ENCODE results near the gene KDM4C.

Gene KDM4C

GRCh38 chr9:7115606-7116005 lies 357.8 kb downstream of the KDM4C start:
- DNase-seq: no peak

GRCh38 chr9:7117676-7118561 lies 360.1 kb downstream of the KDM4C start:
- DNase-seq: peak; percentile 27

DNA sequence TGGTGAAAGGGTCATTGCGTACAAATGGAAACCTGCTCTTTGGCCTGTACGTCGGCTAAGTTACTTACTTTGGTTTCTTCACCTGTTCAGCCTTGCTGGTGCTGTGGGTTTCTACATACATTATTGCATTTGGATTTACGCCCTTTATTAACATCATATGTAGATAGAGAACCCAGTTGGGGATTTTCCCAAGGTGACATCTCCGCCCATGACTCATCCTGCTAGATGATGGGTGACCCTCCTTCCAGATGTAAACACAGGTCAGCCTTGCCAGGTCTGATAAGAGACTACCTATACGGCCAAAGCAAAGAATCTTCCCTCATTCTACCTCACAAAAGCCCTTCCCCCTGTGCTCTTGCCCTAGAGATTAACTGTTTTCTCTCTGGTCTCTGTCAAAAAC lies 360.9 kb downstream of the KDM4C start:
- no peak for DNase-seq

DNA sequence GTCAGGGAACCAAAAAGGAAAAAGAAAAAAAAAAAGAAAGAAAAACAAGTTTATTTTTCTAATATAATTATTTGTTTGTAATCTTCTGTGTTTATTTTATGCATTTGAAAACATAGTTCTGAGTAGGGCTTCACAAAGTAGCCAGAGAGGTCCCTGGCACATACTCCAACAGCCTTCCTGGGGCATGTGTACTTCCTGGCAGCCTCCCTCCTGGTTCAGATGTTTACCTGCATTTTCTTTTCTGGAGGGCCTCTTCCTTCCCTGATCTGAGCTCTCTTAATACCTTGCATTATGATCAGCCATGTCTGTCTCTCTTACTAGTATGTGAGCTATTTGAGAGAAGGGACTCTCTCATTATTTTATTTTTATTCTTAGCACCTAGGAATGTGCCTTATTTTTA lies 361.8 kb downstream of the KDM4C start:
- DNase-seq: no peak

- no peak for DNase-seq
Observed at GRCh38 chr9:7121055-7121454, 363.3 kb downstream of the KDM4C start.

- no peak for DNase-seq
Observed at GRCh38 chr9:7121664-7122063, 363.9 kb downstream of the KDM4C start.

DNA sequence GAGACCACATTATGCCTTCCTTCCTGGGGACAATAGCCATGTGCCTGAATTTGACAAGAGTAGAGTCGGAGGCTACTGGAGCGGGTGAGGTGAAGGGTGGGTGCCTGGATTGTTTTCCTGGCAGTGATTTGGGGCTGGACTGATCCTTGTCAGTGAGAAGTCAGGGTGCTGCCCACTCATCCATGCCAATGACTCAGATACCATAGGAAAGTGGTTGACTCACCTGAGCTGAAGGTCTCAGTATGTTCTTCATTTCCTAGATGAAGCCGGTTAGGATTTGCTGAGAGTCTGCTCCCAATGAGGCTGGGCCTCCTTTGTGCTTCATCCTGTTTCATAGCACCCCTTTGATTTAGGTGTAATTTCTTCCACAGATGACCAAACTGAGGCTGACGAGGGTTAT lies 366.0 kb downstream of the KDM4C start:
- DNase-seq: no peak

GRCh38 chr9:7125231-7125630 lies 367.5 kb downstream of the KDM4C start:
- DNase-seq: no peak

DNA sequence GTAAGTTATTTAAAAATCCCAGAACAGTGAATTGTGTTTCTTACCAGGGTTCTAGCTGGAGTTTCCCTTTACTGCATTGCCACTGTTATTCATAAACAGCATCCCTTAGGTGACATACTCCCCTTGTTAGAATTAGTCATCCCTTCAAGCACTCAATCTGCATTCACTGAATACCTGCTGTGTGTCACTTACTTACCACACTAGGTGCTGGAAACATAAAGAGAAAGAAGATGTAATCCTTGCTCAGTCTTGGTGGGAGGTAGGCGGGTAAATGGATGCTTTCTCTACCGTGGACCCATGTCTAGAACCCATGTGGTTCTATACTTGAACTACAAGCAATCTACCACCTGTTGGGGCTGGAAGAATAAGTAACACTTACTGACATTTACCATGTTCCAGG lies 371.6 kb downstream of the KDM4C start:
- DNase-seq: no peak

DNA sequence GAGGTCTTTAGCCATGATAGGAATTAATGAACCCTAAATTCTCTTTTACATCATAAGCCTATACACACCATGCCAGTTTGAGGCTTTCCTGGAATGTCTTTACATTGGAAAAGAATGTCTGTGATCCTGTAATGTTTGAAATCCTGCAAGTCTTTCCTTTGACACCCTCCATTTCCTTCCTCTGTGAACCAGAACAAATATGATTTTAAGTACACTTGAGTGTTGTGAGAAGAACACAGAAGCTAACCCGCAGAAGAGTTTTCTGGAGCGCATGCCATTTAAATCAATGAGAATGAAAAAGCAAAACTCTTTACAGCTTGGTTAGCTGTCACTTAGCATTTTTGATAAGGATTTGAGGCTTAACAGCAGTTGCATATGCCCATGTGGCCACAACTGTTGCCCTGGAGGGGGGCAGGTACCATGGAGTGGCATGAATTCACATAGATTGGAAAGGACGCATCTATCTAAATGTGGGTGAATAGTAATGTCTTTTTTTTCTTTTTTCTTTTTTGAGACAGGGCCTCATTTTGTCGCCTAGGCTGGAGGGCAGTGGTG lies 372.6 kb downstream of the KDM4C start:
- DNase-seq: peak; percentile 60

GRCh38 chr9:7132605-7133004 lies 374.8 kb downstream of the KDM4C start:
- DNase-seq: no peak

- DNase-seq: no peak
Observed at GRCh38 chr9:7135735-7136134, 378.0 kb downstream of the KDM4C start.

- DNase-seq: no peak
Observed at GRCh38 chr9:7137040-7137439, 379.3 kb downstream of the KDM4C start.

DNA sequence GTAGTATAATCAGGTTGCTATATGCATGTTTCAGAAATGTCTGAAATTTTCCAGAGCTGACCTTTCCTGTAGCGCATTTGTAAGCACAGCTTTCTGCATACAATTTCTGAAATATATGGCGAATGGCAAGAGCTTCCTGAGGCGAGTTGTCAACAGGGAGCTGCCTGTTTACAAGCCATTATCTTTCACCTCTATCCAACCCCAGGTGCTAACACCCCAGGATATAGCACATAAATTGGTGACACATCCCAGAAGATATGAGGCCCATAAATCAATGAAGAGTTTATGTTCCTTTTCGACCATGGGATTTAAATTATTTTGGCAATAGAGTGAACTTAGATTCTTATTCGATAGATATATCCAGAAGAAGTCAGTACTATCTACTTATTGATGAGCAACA lies 379.8 kb downstream of the KDM4C start:
- DNase-seq: no peak

DNA sequence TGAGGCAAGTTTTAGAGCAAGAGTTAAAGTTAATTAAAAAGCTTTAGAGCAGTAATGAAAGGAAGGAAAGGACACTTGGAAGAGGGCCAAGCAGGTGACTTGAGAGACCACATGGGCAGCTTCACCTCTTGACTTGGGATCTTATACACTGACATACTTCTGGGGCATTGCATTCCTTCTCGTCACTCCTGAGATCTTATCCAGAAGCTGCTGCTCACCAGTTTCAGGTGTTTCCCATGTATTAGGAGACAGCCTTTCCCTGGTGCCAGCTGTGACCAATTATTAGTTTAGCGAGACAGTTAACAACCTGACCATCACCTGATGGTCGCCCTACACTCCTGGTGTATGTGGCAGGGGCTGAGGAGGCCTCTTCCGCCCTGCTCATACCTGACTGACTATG lies 382.1 kb downstream of the KDM4C start:
- peak; percentile 17 for DNase-seq

DNA sequence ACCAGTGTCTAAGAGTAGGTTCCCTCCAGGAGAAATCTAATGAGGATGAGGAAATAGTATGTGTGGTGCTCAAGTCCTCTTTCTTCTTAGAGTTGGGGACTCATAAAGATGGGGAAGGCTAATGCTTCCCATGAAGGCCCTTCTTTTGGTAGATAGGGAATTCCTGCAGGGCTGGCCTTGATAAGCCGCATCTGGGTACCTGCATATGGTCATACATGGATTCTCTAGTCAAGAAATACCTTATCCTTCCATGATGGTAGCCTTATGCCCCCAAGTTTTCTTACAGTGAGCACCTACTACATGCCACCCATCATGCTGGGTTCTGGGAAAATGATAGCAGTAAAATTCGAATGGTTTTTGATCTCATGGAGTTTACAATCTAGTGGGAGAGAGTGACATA lies 382.6 kb downstream of the KDM4C start:
- DNase-seq: no peak

- DNase-seq: no peak
Observed at GRCh38 chr9:7143645-7144200, 385.9 kb downstream of the KDM4C start.

DNA sequence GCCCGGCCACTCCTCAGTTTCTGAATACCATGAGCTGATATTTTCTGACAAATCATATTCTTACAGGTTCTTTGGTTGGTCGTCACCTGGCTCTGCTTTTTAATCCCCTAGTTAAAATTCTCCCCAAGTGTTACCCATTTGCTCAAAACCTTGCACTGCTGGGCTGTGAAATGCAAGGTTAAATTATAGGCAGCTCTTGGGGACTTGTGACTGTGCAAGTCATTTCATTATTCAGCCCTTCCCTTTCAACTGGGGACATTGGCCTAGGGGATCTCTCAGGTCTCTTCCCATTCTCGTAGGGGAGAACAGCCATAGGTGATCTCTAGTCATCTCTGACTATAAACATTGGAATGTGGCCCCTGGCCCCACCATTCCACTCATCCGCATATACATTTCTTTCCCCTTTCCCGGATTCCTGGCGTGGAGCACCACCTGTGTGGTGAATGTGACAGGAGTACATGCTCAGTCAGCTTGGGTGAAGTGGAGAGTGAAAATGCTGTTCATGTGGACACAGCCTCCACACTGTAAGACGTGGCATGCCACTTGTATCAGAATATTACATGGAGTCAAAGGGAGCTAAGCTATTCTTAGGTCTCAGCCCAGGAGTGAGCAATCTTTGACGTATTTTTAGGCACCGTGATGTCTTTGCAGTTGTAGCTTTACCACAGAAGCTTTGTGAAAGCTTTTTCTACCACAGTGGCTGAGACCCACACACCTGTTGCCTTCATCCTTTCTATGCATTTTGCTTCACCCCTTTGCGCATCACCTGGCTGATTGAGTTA lies 386.7 kb downstream of the KDM4C start:
- no peak for DNase-seq

- peak; percentile 91 for DNase-seq
Observed at GRCh38 chr9:7145361-7146069, 387.7 kb downstream of the KDM4C start.

- DNase-seq: peak; percentile 47
Observed at GRCh38 chr9:7146582-7146981, 388.8 kb downstream of the KDM4C start.

GRCh38 chr9:7147121-7148090 lies 389.6 kb downstream of the KDM4C start:
- no peak for DNase-seq

Measured in DMS79 treated with DMSO at 0.1 percent for 48 hours (cell line).